NCI-H2227 treated with DMSO at 0.1 percent for 48 hours (cell line): ENCODE measurements around the gene TRPM2.
"Not testable (repeated sequence)": the region's sequence is repeated elsewhere in the genome, so short reads cannot be mapped to it uniquely, and the experiment has no call there.

ENCODE experiments used
- DNase-seq: peaks from one replicate; lab custom pipeline; 2025; lab: John Stamatoyannopoulos, UW

Gene TRPM2

GRCh38 chr21:44335266-44336059, 18.0 kb upstream of the TRPM2 start:
- no peak for DNase-seq

GRCh38 chr21:44337449-44337848, 16.0 kb upstream of the TRPM2 start:
- DNase-seq = no peak

GRCh38 chr21:44337941-44338895, 15.2 kb upstream of the TRPM2 start:
- peak; percentile 35 for DNase-seq

GRCh38 chr21:44338971-44339910, 14.2 kb upstream of the TRPM2 start, which contains the start of gene CFAP410:
TSS of gene CFAP410 (minus strand) at chr21:44339390. CDS start at chr21:44339194, 196 bp downstream.
- DNase-seq = peak; percentile 95

- DNase-seq = not testable (repeated sequence)
Measured at GRCh38 chr21:44341726-44342458, 11.5 kb upstream of the TRPM2 start.

GRCh38 chr21:44342981-44343380, 10.4 kb upstream of the TRPM2 start:
- not testable (repeated sequence) for DNase-seq

- no peak for DNase-seq
Measured at GRCh38 chr21:44344541-44345183, 8.8 kb upstream of the TRPM2 start.

GRCh38 chr21:44345495-44345894, 7.9 kb upstream of the TRPM2 start:
- no peak for DNase-seq

GRCh38 chr21:44347911-44348451, 5.4 kb upstream of the TRPM2 start:
- DNase-seq = no peak

- DNase-seq = no peak
Measured at GRCh38 chr21:44348861-44349260, 4.6 kb upstream of the TRPM2 start.

- no peak for DNase-seq
Measured at GRCh38 chr21:44349416-44349846, 4.0 kb upstream of the TRPM2 start.

- no peak for DNase-seq
Measured at GRCh38 chr21:44349847-44350772, 3.3 kb upstream of the TRPM2 start.

- DNase-seq = no peak
Measured at GRCh38 chr21:44350773-44351481, 2.5 kb upstream of the TRPM2 start.

- no peak for DNase-seq
Measured at GRCh38 chr21:44351535-44352252, 1.7 kb upstream of the TRPM2 start.

GRCh38 chr21:44352253-44352860, 1.1 kb upstream of the TRPM2 start:
- DNase-seq = no peak

GRCh38 chr21:44354001-44354405, 582 bp downstream of the TRPM2 start:
- DNase-seq = no peak
